ENCODE data around the gene MECP2. TPM values are rescaled to one million over a fixed set of nuclear protein-coding genes. Genes with fewer than 3 reads are reported as not detected.
A peak's percentile ranks its signal among the peaks of the same experiment; 100 is the strongest.

MECP2 gene
- total and polyA plus RNA-seq, 8 donors: 10.7 to 47.9 (median 18.4) TPM

DNA sequence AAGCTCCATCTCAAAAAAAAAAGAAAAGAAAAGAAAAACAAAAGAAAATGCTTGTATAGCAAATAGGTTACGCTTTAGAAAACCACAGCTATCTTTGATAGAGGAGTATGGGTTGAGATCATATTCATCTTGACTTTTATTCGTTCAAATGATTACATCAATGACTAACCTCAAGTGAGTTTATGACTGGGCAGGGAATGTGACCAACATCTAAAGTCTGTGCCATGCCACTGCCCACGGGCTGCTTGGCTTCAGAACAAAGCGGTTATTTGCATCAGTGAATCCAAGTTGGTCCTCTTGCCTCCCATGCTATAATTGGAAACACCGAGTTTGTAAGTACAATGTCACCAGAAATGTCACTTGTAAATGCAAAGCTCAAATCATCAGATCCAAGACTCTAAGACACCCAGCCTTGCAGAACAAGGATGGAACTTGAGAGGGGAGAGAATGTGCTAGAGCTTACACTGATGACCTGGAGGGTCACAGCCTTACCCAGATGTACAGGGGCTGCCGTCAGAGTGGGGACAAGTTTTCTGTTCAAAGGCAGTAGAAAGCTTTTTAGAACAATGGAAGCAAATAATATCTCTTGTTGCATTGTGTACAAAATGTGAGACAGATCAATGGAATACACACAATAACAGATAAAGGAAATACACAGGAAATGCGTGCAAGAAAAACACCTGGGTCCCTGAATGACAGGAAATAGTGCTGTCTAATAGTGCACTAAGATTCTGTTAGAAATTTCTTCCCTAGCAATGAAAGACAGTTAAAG lies 38.1 kb upstream of the MECP2 start:
- Histone ChIP-seq H3K4me3 (no peak overlapping the region), H3K9me3 (peaks cover 0 to 3% (median 0%) of the 10 kb centered on the region in 4 donors), H3K4me1 (no peaks in the 10 kb centered on the region), H3K27me3 (peaks cover 0 to 5% (median 0%) of the 10 kb centered on the region in 3 donors), H3K36me3 (no peaks in the 10 kb centered on the region), H3K27ac (peak overlapping the region in 1 of 5 donors; percentile 46)
- TF ChIP-seq, protein P1, sequence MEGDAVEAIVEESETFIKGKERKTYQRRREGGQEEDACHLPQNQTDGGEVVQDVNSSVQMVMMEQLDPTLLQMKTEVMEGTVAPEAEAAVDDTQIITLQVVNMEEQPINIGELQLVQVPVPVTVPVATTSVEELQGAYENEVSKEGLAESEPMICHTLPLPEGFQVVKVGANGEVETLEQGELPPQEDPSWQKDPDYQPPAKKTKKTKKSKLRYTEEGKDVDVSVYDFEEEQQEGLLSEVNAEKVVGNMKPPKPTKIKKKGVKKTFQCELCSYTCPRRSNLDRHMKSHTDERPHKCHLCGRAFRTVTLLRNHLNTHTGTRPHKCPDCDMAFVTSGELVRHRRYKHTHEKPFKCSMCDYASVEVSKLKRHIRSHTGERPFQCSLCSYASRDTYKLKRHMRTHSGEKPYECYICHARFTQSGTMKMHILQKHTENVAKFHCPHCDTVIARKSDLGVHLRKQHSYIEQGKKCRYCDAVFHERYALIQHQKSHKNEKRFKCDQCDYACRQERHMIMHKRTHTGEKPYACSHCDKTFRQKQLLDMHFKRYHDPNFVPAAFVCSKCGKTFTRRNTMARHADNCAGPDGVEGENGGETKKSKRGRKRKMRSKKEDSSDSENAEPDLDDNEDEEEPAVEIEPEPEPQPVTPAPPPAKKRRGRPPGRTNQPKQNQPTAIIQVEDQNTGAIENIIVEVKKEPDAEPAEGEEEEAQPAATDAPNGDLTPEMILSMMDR (IDR thresholded peaks at IDR 0.05): no peak
- intact Hi-C loops (cut with DNase I; ENCODE audit: low total_unique reads): no loop called here
- DNase-seq: no peak
- WGBS, 5 donors: 52 to 69% (median 65%) methylated on average over 7 of the region's 7 CpGs

DNA sequence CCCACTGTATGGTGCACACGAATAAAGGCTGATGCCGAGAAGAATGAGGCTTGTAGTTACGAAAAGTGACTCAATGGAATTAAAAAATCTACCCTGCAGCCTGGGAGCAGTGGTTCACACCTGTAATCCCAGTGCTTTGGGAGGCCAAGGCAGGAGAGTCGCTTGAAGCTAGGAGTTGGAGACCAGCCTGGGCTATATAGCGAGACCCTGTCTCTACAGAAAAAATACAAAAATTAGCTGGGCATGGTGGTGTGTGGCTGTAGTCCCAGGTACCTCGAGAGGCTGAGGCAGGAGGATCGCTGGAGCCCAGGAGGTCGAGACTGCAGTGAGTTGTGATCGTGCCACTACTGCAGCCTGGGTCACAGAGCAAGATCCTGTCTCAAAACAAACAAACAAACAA lies 34.8 kb upstream of the MECP2 start:
- Histone ChIP-seq H3K4me1 (no peaks in the 10 kb centered on the region), H3K27me3 (peaks cover 0 to 2% (median 0%) of the 10 kb centered on the region in 3 donors), H3K27ac (no peak overlapping the region), H3K4me3 (no peak overlapping the region), H3K36me3 (no peaks in the 10 kb centered on the region), H3K9me3 (peaks cover 0 to 2% (median 0%) of the 10 kb centered on the region in 4 donors)
- DNase-seq: no peak
- TF ChIP-seq EP300 (IDR thresholded peaks at IDR 0.05) (no peak), POLR2A (IDR thresholded peaks at IDR 0.05) (no peak)
- TF ChIP-seq, protein P1 (IDR thresholded peaks at IDR 0.05): no peak
- 79 to 97% (median 92%) methylated on average over 7 to 9 of the region's 9 CpGs for WGBS, 5 donors
- intact Hi-C loops (cut with DNase I; ENCODE audit: low total_unique reads): no loop called here

DNA sequence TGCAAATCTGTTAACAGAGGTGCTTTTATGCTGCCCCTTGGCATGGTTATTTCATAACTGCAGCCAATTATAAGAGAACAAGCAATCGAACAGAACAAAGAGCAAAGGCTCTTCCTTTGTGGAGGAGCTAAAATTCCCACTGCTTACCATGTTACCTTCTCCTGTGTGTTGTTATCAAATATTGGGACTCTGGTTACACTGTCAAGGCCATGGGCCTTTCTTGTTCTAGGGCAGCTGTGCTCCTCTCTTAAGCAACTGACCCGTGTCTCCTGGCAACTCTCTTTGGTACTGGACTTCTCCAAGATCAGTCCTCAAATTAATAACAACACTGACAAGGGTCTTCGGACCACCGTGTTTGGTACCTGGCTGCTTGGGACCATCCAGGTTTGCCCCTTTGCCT lies 34.4 kb upstream of the MECP2 start:
- TF ChIP-seq POLR2A (IDR thresholded peaks at IDR 0.05) (no peak), EP300 (IDR thresholded peaks at IDR 0.05) (no peak), POLR2AphosphoS5 (IDR thresholded peaks at IDR 0.05) (no peak)
- TF ChIP-seq, protein P1 (IDR thresholded peaks at IDR 0.05): no peak
- no peaks in the 10 kb centered on the region for H3K36me3 ChIP-seq
- intact Hi-C loops (cut with DNase I; ENCODE audit: low total_unique reads): no loop called here
- H3K27ac ChIP-seq: no peak overlapping the region
- 66 to 86% (median 77%) methylated on average over 4 of the region's 4 CpGs for WGBS, 5 donors
- peaks cover 0 to 2% (median 0%) of the 10 kb centered on the region in 4 donors for H3K9me3 ChIP-seq
- H3K4me3 ChIP-seq: no peak overlapping the region
- no peaks in the 10 kb centered on the region for H3K27me3 ChIP-seq
- no peak for DNase-seq
- H3K4me1 ChIP-seq: no peaks in the 10 kb centered on the region

DNA sequence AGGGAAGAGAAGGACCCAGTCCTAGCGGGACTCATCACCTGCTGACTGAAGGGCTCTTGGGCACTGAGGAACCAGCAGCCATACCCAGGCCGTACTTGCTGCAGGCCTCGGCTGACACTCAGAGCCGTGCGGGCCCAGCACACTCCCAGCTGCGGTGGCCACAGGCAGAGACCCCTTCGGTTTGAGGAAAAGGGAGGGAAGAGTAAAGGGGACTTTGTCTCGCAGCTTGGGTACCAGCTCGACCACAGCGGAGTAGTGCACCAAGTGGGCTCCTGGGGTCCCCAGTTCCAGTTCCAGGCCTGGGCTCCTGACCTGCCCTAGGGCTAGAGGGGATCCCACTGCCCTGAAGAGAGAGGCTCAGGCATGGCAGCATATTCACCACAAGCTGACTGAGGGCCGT lies 28.6 kb upstream of the MECP2 start:
- intact Hi-C loops (cut with DNase I; ENCODE audit: low total_unique reads): no loop called here
- Histone ChIP-seq H3K27me3 (peaks cover 0 to 8% (median 0%) of the 10 kb centered on the region in 3 donors), H3K4me3 (no peak overlapping the region), H3K4me1 (no peaks in the 10 kb centered on the region), H3K36me3 (no peaks in the 10 kb centered on the region), H3K9me3 (peaks cover 0 to 6% (median 0%) of the 10 kb centered on the region in 4 donors), H3K27ac (no peak overlapping the region)
- no peak for DNase-seq
- 93 to 100% (median 94%) methylated on average over 5 to 11 of the region's 11 CpGs for WGBS, 5 donors
- TF ChIP-seq, protein P1 (IDR thresholded peaks at IDR 0.05): no peak
- TF ChIP-seq POLR2A (IDR thresholded peaks at IDR 0.05): no peak
- no peak for TF ChIP-seq EP300 (IDR thresholded peaks at IDR 0.05)
- no peak for TF ChIP-seq POLR2AphosphoS5 (IDR thresholded peaks at IDR 0.05)
